Fibroblast of gingiva (primary cell): Measurements from ENCODE around the gene PTGS1.

ENCODE experiments used
- DNase-seq: peaks from one replicate; pipeline ENCODE4 v3.0.0-alpha.2; 2011; ENCODE audit warnings: low read depth

The PTGS1 gene

DNA sequence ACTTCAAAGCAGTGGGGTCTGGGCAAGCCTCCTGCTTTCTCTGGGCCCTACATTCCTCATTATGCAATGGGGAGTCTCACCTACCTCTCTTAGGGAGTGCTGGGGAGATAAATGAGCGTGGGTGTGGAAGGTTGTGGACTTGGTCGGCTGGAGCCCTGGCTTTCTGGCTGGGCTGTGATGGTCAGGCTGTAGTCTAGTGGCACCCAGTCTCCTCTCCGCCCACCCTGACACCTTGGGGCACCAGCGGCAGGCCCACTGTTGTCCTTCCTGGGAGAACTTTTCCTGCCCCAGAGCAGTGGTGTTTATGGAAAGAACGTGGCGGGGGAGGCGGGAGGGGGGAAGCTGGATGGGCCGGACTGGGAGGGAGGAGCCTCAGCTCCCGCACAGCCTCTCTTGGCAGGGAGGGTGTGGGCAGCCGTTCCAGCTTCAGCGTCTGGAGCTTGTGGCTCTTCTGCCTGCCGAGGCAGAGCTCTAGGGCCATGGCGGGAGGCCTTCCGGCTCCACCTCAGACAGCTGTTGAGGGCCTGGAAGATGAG lies 4.1 kb downstream of the PTGS1 start:
- peak; percentile 81 for DNase-seq

DNA sequence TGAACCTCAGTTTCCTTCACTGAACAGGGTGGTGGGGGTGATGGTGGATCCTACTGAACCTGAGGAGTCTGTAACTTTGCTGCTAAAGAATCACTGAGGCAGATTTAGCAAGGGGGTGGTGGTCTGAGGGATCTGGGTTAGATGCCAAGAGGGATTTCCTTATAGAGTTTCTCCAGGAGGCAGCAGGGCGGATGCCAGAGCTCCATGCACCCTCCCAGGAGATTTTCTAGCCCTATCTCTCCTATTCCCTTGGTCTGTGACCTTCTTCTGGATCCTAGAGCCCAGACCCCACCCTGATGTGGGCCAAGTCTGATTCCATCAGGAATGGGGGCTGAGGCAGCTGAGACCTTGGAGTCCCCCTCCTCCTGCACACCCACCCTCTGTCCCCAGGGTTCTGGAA lies 6.0 kb downstream of the PTGS1 start:
- DNase-seq: no peak

DNA sequence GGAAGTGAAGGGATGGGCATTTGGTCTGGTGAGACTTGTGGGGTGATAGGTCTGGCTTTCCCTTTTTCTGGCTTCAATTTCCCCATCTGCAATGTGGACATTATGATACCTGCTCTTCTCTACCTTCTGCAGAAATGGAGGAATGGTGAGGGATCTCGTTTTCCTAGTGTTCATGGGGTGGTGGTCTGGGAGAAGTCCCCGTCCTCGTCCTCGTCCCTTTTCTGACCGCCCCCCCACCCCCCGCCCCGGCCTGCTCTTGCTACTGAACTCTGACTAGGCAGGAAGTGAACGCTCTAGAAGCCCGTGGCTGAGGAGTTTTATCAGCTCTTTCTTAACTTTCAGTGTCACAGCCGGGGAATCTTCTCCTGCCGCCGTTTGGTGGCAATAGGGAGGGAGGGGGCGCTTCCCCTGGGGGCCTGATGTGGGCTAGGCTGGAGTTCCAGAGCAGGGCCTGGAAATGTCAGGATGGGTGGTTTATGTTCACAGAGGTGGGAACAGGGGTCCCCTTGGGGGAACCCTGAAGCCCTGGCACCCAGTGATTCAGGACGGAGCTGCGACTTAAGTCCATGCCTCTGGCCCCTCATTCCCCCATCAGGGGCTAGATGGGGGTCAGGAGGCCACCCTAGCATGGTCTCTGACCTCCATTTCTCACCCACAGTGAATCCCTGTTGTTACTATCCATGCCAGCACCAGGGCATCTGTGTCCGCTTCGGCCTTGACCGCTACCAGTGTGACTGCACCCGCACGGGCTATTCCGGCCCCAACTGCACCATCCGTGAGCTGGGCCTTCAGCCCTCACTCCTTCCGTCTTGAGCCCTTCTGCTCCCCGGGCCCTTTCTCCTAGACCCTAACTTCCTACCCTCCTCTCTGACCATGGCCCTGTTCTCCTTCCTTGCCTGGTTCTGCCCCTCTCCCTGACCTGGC lies 6.7 kb downstream of the PTGS1 start:
- no peak for DNase-seq

DNA sequence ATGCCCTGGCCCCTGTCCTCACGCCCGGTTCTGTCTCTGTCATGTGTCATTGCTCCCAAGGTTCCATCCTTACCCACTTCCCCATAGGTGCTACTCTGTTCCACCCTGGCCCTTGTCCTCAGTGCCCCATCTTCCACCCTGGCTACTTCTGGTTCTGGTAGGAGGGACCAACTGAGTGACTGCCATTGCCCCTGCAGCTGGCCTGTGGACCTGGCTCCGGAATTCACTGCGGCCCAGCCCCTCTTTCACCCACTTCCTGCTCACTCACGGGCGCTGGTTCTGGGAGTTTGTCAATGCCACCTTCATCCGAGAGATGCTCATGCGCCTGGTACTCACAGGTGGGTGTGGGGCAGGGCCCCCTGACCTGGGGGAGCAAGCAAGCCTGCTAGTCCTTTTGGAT lies 7.4 kb downstream of the PTGS1 start:
- no peak for DNase-seq

DNA sequence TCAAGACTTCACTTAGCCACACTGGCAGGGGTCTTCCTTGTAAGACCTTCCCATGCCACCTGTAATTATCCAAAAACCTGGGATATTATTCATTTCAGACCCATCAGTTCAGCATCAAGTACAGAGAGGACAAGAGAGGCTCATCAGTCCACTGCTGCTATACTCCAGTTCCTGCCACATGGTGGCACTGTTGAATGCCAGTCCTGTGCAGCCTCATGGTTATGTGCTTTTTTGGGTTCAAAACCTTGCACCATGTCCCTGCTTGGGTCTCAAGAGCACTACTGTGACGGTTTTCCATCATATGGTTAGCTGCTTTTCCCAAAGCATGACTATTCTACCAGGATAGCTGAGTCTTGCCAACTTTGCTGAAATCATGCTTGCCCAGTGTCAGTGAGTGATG lies 8.5 kb downstream of the PTGS1 start:
- no peak for DNase-seq

DNA sequence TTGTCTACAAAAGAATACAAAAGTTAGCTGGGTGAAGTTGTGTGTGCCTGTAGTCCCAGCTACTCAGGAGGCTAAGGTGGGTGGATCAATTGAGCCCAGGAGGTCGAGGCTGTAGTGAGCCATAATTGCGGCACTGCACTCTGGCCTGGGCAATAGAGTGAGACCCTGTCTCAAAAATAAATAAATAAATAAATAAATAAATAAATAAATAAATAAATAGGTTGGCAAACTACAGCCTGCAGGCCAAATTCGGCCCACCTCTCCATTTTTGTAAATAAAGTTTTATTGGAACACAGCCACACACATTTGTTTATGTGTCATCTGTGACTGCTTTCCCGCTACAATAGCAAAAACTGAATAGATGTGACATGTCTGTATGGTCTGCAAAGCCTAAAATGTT lies 9.5 kb downstream of the PTGS1 start:
- no peak for DNase-seq

DNA sequence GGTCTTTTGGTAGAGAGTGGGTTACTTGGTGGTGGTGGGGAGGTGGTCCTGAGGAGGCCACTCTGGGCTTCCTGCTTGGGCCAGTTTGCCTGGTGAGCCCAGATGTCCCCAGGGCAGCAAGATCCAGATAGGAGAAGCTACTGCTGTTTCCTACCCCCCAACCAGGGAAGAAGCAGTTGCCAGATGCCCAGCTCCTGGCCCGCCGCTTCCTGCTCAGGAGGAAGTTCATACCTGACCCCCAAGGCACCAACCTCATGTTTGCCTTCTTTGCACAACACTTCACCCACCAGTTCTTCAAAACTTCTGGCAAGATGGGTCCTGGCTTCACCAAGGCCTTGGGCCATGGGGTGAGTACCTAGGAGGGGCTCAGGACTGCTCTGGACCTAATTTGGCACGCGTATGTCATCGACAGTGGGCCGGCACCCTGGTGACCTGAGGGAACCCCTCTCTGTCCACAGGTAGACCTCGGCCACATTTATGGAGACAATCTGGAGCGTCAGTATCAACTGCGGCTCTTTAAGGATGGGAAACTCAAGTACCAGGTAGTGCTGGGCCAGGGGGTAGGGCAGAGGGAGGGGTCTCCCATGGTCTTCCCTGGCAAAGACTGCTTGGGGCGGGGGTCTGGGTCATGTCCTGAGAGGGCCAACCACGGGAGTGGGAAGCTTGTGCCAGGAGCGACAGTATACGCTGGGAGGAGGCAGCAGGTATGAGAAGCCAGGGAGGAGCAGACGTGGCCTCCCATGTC lies 10.6 kb downstream of the PTGS1 start:
- no peak for DNase-seq

DNA sequence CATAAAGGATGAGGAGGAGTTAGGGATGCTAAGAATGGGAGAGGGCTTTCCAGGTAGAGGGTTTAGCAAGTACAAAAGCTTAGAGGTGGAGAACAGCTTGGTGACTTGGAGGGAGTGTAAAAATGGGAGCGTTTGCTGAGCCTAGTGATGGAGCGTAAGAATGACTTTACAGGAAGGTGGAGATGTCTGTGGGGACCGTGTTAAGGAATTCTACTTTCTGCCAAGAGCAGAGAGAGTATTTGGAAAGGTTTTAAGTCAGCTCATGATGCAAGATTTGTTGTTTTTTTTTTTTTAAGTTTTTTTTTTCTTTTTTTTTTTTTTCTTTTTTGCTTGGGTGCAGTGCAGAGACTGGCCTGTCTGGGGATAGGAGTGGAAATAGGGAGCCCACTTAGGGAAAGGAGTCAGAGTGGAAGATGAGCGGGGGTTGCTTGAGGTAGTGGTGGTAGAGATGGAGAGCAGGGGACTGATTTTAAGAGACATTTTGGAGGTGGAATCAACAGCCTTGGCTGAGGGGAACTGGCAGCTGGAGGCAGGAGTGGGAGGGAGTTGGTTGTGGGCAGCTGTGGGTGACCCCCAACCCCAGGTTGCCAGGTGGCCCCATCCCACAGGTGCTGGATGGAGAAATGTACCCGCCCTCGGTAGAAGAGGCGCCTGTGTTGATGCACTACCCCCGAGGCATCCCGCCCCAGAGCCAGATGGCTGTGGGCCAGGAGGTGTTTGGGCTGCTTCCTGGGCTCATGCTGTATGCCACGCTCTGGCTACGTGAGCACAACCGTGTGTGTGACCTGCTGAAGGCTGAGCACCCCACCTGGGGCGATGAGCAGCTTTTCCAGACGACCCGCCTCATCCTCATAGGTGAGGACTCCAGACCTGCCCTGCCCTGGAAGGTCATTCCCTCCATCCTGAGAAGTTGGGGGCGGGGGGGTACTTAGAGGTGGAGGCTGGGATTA lies 12.4 kb downstream of the PTGS1 start:
- peak; percentile 92 for DNase-seq

DNA sequence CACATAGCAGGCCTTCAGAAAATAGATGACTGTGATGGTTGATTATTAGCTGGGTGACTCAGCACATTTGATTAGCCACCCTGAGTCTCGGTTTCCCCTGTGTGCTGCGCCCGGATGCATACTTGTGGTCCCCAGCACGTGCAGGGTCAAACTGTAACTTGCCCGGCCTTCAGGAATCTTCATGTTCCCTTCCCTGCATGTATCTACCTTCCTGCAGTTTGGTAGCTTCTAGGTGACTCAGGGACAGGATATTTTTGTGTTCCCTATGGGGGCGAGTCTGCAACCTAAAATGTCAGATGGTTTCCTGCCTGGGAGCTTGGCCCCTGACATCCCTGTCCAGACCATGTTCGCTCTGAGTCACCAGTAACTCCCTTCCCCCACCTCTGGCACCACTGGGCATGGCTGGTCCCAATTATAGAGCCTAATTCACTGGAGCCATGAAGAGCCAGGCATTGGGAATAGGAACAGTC lies 13.2 kb downstream of the PTGS1 start:
- peak; percentile 93 for DNase-seq

DNA sequence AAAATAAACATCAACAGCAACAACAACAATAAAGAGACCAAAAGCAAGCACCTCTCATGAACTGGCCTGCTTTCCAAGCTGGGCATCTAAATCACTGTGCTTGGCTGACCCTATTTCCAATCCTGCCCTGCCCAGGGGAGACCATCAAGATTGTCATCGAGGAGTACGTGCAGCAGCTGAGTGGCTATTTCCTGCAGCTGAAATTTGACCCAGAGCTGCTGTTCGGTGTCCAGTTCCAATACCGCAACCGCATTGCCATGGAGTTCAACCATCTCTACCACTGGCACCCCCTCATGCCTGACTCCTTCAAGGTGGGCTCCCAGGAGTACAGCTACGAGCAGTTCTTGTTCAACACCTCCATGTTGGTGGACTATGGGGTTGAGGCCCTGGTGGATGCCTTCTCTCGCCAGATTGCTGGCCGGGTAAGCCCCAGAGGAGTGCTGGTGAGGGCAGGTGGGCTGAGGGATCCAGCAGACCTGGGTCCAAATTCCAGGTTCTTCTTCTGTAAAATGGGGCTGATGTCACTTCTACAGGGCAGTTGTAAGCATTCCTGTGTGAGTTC lies 15.6 kb downstream of the PTGS1 start:
- DNase-seq: no peak

DNA sequence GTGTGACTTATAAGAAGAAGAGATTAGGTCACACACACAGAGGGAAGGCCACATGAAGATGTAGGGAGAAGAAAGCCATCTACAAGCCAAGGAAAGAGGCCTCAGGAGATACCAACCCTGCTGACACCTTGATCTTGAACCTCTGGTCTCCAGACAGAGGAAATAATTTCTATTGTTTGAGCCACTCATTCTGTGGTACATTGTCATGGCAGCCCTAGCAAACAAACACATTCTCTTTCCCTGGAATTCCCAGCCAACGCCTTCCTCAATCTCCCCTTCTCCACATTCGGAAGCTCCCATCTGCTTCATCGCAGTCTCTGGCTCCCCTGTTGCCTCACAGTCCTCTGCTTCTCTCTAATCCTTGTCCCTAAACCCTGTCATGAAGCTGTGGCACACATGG lies 16.7 kb downstream of the PTGS1 start:
- no peak for DNase-seq

DNA sequence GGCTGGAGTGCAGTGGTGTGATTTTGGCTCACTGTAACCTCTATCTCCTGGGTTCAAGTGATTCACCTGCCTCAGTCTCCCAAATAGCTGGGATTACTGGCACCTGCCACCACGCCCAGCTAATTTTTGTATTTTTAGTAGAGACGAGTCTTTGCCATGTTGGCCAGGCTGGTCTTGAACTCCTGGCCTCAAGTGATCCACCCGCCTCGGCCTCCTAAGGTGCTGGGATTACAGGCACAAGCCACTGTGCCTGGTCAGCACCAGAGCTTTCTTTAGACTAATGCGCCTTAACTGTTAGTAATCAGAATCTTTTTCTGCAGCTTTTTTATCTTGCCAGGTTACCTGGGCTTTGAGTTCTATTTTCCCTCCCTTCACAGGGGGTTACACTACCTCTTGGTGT lies 18.4 kb downstream of the PTGS1 start:
- no peak for DNase-seq

DNA sequence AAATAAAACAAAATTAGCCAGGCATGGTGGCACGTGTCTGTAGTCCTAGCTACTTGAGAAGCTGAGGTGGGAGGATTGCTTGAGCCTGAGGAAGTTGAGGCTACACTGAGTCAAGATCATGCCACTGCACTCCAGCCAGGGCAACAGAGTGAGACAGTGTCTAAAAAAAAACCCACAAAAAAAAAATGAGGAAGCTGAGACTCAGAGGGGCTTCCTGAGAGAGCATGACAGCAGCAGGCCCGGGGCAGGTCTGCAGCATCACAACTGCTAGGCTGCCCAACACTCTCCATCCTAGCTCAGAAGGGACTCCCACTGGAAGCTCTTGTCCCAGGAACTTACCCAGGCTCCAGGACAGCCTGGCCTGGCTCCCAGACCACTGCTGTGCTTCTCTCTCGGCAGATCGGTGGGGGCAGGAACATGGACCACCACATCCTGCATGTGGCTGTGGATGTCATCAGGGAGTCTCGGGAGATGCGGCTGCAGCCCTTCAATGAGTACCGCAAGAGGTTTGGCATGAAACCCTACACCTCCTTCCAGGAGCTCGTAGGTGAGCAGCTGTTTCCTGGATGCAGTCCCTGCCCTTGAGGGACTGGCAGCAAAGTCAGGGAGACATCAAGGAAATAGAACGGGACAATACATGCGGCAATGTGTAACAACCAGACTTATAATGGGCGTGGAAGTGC lies 19.1 kb downstream of the PTGS1 start:
- DNase-seq: no peak

DNA sequence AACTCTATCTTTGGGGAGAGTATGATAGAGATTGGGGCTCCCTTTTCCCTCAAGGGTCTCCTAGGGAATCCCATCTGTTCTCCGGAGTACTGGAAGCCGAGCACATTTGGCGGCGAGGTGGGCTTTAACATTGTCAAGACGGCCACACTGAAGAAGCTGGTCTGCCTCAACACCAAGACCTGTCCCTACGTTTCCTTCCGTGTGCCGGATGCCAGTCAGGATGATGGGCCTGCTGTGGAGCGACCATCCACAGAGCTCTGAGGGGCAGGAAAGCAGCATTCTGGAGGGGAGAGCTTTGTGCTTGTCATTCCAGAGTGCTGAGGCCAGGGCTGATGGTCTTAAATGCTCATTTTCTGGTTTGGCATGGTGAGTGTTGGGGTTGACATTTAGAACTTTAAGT lies 21.5 kb downstream of the PTGS1 start:
- no peak for DNase-seq

DNA sequence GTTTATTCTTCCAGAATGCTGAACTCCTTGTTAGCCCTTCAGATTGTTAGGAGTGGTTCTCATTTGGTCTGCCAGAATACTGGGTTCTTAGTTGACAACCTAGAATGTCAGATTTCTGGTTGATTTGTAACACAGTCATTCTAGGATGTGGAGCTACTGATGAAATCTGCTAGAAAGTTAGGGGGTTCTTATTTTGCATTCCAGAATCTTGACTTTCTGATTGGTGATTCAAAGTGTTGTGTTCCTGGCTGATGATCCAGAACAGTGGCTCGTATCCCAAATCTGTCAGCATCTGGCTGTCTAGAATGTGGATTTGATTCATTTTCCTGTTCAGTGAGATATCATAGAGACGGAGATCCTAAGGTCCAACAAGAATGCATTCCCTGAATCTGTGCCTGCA lies 21.9 kb downstream of the PTGS1 start:
- DNase-seq: peak; percentile 56

DNA sequence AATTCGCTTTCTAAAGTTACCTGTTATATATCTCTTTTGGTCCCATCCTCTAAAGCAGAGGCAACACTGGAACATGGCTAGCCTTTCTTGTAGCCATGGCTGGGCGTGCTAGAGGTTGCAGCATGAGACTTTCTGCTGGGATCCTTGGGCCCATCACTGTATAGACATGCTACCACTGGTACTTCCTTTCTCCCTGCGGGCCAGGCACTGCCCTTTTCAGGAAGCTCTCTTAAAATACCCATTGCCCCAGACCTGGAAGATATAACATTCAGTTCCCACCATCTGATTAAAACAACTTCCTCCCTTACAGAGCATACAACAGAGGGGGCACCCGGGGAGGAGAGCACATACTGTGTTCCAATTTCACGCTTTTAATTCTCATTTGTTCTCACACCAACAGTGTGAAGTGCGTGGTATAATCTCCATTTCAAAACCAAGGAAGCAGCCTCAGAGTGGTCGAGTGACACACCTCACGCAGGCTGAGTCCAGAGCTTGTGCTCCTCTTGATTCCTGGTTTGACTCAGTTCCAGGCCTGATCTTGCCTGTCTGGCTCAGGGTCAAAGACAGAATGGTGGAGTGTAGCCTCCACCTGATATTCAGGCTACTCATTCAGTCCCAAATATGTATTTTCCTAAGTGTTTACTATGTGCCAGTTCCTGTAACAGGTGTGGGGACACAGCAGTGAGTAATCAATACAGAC lies 22.6 kb downstream of the PTGS1 start:
- DNase-seq: no peak

DNA sequence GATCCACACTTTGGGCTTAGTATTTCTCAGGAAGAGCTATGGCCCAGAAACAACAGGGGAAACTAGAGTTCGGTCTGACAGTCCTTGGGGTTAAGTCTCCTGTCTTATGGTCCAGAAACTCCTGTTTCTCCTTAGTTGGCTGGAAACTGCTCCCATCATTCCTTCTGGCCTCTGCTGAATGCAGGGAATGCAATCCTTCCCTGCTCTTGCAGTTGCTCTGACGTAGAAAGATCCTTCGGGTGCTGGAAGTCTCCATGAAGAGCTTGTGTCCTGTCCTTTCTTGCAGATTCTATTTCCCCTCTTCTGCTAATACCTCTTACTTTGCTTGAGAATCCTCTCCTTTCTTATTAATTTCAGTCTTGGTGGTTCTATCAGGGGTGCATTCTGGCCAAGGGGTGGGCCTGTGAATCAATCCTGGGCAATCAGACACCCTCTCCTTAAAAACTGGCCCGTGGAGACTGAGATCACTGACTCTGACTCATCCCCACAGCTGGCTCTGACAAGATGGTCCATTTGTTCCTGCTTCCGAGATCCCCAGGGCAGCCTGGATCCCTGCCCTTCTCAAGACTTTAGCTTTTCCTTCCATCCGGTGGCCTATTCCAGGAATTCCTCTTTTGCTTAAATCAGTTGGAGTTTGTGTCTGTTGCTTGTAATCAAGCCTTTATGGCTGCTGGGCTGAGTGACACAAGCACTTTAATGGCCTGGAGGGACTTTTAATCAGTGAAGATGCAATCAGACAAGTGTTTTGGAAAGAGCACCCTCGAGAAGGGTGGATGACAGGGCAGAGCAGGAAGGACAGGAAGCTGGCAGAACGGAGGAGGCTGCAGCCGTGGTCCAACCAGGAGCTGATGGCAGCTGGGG lies 23.7 kb downstream of the PTGS1 start:
- DNase-seq: peak; percentile 96

DNA sequence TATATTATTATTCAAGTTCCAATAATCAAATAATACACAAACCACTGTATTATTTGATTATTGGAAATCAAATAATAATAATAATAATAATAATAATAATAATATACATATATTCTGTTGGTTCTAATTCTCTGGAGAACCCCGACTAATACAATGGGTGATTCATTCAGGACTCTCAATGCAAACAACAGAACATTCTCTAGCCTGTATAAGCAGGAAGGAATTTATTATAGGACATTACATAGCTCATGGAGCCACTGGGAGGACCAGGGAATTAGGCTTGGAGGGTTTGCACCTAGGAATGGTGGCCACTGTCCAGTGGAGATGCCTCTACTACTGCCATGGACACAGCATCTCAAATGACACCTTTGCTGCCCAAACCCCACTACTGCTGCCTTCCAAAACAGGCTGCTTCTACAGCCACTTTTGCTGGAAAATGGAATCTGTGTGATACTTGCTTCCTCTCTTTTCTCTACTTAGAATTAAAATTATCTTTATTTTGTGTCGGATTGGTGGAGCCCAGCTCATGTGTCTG lies 25.9 kb downstream of the PTGS1 start:
- DNase-seq: no peak

DNA sequence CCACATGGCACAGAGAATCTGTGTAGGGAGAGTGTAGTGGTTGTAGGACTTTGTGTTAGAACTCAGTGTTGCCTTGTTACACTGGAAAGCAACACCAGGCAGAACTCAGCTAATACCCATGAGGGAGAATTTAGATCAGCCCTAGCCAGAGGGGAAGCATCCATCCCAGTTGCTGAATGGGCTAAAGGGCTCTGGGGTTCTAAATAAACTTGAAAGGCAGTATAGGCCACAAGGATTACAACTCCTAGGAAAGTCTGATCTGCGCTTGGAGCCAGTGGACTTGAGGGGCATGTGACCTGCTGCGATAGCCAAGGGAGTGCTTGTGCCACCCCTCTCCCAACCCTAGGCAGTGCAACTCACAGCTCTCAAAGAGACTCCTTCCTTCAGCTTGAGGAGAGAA lies 26.9 kb downstream of the PTGS1 start:
- no peak for DNase-seq
